ENCODE data around the gene PLET1.

DNA sequence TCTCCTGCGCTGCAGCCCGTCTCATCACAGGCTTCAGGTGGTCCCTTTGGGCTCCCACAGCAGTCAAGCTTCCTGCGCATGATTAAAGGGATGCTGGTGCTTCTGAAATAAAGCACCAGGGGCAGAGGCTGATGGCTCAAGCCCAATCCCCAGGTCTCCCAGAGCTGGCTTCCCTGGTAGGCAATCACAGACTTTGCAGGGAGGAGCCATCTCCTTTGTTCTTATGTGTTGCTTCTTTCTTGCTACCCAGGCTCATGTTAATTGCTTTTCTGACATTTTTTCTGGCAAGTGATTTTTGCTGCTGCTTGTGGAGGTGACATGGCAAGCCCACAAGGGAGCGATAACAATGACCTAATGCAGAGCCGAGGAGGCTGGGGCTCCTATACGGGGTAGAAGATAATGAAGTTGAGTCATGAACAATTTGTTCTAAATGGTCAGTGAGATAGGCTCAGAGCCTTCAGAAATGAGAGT lies 25.2 kb upstream of the PLET1 start:
- no peak for TF ChIP-seq CTCF (IDR thresholded peaks at IDR 0.05)
- no peak for TF ChIP-seq POLR2A (IDR thresholded peaks at IDR 0.05)
- no peak for TF ChIP-seq EP300 (IDR thresholded peaks at IDR 0.05)
